Activated CD8-positive, alpha-beta memory T cell treated with anti-CD3 and anti-CD28 coated beads for 1 hour (primary cell): ENCODE data around the gene HMCN2.

Experiments
- DNase-seq, 2 donors: peaks; one replicate each; pipeline ENCODE4 v3.0.0-alpha.2; 2020; ENCODE audit warnings: low read depth in 1 of 2; ENCODE audit errors: extremely low read depth in 1 of 2

The HMCN2 gene

DNA sequence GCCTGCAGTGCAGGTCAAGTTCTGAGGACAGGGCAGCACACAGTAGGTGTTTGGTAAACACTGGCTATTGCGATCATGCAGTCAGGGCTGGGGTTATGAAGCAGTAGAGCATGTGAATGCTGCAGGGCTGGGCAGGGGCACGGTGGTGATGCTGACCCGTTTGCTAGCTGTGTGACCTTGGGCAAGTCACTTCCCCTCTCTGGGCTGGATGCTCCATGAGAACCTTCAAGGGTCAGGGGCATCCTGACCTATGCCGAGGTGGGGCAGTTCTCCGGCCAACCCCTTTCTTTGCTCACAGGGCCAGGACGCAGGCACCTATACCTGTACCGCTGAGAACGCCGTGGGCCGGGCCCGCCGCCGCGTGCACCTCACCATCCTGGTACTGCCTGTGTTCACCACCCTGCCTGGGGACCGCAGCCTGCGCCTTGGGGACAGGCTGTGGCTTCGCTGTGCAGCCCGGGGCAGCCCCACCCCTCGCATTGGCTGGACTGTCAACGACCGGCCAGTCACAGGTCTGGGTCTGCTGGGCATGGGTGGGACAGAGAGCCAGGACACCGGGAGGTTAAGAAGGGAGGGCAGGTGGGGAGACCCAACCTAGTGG lies 140.2 kb downstream of the HMCN2 start:
- DNase-seq: no peak

DNA sequence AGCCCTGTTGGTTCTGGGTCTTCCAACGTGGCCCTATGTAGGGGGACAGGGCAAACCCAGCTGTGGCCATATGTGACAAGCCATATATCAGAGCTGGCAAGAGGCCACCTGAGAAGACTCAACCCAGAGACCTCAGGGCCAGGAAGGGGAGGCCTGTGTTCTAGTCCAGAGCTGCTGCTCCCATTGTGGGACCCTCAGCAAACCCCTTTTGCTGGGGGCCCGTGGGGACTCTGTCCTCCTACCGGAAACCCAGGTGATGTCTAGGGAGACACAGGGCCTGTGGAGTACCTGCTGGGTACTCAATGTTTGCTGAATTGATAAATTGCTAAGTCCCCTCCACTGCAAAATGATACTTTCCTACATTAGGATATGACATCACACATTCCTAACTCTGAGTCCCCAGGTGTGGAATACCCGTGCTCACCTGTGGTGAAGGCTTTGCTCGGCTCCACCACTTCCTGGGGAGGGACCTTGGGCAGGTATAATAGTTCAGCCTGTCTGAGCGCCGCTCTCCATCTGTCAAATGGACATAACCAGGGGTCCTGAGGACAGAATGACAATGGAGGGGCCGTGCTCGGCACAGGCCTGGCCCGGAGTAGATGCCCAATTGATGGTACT lies 140.8 kb downstream of the HMCN2 start:
- DNase-seq: no peak

DNA sequence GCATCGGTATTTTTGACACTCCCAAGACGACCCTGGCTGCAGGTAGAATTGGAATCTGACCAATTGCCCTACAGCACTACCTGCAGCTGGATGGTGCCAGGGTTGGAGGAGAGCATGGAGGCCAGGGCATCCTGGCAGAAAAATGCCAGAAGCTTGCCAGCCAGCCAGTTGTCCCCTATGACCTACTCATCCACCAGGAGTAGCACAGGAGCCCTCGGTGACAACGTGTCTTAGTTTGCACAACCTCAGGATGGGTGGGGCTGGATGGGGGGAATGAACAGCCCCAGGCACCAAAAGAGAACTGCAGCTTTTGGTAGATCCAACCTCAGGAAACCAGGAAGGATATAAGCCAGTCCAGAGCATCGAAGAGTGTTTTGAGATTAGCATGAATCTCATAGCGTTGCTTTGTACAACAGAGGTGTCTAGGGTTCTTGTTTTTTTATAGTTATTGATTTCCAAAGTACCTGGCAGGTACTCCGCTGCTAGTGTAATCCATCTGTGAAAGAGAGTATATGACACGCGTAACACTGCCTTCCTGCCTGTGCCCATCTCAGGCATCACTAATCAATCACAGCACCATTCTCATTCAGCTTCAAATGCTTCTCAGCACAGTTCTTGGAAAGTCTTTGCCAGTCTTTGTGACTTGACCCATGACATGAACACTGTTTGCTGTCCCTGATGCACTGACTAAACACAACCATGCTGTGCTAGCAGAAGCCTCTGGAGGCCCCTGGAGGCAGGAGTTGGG lies 142.5 kb downstream of the HMCN2 start:
- DNase-seq: no peak

DNA sequence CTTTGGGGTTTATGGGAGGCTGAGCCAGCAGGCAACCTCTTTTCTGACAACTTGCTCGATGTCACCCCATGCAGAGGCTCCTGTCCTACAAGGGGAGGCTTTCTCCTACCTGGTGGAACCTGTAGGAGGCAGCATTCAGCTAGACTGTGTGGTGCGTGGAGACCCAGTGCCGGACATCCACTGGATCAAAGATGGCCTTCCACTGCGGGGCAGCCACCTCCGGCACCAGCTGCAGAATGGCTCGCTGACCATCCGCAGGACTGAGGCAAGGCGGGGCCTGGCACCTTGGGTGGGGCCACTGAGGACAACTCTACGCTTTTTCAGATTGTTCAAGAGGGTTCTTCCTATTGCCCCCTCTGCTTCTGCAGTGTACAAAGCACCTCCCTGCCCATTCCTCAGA lies 143.1 kb downstream of the HMCN2 start:
- no peak for DNase-seq

DNA sequence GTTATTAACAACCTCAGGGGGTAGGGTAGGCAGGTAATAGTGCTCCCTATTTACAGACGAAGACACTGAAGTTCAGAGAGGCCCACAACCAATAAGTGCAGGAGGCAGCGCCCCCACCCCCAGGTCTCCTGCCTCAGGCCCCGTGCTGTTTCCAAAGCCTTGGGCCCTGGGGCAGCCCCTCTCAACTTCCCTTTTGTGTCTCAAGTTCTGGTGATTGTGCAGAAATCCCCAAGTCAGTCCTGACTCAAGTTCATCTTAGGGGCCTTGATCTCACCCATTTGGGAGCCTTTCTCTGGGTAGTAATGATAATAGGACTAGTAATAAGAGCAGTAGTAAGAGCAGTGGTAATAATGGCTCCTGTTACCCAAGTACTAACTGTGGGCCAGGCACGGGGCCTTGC lies 143.7 kb downstream of the HMCN2 start:
- no peak for DNase-seq

DNA sequence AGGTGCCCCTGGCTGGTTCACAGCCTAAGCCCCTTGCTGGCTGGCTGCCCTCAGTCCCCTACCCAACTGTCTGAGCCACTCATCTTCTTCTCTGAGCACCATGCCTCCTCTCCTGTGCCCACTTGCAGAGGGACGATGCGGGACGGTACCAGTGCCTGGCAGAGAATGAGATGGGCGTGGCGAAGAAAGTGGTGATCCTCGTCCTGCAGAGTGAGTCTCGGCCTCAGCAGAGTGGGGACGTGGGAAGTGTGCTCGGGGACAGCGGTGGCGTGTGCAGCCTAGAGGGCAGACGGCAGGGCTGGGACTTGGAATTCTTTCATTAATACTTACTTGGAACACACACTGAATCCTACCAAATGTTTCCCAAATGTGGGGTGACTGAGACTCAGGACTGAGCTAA lies 144.9 kb downstream of the HMCN2 start:
- no peak for DNase-seq

DNA sequence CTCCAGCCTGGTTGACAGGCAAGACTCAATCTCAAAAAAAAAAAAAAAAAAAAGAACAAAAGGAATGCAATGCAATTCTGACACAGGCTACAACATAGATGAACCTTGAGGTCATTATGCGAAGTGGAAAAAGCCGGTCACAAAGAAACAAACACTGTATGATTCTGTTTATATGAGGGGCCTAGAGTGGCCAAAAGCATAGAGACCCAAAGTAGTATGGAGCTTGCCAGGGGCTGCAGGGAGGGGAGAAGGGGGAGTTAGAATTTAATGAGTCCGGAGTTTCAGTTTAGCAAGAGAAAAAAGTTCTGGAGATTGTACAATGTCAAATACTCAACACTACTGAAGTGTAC lies 146.0 kb downstream of the HMCN2 start:
- no peak for DNase-seq

DNA sequence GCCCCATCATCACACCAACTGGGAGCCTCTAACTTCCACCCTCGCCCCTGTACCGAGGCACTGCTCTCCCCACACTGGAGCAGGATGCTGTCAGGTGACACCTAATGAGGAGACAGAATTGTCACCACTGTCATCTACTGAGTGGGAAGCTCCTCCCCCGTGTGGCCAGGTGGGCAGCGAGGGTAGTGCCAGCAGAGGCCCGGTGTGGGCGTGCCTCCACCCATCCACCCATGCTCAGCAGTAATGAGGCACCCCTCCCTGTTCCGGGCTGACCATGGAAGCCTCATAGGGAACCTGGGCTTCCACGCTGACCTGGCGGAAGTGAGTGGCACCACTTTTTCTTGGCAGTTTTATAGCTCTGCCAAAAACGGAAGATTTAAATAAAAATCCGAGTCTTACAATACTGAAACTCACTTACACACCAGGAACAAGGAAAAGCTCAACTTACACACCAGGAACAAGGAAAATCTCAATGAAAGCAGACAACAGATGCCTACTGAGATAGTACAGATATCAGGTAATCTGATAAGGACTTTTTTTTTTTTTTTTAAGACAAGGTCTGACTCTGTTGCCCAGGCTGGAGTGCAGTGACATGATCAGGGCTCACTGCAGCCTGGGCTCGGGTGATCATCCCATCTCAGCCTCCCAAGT lies 148.6 kb downstream of the HMCN2 start:
- DNase-seq: no peak

DNA sequence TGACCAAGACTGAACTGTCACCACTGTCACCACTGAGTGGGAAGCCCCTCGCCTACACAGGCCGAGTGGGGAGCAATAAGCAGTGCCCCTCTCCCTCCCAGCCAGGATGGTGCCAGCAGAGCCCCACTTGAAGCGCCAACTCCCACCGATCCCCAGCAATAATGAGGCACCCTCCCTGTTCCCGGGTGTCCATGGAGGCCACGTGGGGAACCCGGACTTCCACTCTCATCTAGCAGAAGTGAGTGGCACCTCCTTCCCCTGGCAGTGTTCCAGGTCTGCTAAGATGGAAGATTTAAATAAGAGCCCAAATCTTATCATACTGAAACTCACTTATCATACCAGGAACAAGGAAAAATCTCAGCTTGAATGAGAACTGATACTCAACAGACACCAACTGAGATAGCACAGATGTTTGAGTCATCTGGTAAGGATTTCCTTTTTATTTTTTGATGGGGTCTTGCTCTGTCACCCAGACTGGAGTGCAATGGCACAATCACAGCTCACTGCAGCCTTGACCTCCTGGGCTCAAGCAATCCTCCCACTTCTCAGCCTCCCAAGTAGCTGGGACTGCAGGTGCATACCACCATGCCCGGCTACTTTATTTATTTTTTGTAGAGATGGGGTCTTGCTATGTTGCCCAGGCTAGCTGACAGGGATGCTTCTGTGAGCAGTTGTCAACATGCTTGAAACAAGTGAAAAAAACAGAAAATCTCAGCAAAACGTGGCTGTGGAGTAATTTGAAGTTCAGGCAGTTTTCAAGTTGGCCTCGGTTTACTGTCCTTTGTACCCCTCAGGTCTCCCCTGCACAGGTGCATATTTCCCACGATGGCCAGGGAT lies 149.6 kb downstream of the HMCN2 start:
- no peak for DNase-seq

DNA sequence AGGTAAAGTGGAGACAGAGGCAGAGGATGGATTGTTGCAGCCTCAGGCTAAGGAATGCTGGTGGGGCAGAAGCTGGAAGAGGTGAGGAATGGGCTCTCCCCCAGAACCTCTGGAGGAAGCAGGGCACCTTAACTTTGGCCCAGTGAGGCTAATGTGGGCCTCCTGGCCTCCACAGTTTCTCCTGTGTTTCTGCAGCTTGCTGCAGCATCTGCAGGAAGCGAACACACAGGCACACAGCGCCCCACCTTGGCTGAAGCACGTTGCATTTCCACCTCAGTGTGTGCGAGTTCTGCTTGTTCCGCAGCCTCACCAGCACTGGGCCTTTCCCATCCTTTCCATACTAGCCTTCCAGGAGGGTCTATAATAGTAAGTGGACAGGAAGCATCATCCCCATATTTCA lies 152.0 kb downstream of the HMCN2 start:
- DNase-seq: no peak

DNA sequence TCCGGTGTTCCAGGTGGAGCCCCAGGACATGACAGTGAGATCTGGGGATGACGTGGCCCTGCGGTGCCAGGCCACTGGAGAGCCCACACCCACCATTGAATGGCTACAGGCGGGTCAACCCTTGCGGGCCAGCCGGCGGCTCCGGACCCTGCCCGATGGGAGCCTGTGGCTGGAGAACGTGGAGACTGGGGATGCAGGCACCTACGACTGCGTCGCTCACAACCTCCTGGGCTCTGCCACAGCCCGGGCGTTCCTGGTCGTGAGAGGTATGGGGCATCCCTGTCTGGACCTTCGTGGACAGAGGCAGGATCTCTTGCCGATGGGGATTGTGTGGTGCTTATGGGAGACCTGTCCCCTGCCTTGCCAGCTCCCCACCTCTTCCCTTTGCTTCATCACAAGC lies 153.2 kb downstream of the HMCN2 start:
- no peak for DNase-seq

DNA sequence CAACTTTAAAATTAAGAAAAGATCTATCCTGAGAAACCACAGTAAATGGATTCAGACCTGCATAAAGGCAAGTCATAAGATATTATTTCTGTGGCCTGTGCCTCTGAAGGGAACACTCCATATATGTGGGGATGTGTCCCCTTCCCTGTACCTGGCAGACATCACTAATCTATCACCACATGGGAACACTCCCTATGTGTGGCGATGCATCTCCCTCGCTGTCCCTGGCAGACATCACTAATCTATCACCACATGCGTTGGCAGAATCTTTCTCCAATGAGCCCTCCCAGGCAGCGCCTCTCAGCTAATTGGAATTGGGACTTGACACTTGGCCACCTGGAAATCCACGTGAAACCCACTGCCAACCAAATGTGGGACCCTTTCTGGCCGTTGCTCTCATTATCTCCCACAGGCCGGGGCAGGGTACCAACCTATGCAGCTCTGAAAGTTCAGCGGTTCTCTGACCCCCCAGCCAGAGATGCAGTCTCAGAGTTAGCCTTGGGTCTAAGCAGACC lies 154.0 kb downstream of the HMCN2 start:
- DNase-seq: no peak

DNA sequence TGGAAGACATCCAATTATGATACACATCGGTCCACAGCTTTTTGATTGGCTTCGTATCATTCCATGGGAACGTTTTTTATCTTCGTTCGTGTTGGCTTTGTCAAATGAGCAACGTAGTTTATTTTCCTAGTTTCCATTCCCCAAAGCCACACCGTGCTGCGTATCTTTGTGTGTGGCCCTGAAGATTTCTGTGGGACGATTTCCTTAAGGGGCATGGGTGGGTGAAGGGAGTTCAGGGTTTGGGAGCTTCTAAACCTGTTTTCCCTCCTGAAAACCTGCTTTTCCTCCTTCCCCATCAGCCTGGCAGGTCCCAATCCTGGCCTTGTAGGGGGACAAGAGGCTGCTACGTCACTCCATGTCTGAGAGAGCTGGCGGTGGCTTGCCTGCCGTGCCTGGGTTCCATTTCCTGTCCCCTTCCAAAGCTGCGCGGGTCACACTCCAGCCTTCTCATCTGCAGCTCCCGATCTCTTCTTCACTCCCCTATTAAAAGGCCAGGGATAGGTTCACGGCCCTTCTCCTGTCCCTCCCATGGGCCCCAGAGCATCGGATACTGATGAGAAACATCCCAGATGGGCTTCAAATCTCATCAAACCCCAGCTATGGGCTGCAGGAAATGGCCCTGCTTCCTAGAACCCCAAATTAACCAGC lies 155.7 kb downstream of the HMCN2 start:
- DNase-seq: no peak

DNA sequence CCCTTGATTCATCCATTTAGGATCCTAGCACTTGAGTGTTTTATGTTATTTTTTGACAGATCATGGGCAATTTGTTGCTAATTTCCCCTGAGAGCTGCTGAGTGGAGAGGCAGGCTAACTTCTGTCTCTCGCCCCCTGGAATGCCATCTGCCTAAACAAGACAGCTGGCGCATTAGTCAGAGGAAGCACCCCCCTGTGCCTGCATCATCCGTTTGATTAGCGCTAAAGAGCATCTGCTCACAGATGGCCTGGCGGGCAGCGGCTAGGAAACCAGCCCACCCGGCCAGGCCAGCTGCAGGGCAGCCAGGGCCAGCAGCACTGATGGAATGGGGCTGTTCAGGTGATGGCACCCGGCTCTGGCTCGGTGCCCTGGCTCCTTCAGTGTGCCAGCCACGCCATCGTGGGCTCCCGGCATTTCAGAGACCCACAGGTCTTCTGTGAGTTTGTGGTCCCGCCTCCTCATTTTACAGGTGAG lies 156.3 kb downstream of the HMCN2 start:
- DNase-seq: no peak

DNA sequence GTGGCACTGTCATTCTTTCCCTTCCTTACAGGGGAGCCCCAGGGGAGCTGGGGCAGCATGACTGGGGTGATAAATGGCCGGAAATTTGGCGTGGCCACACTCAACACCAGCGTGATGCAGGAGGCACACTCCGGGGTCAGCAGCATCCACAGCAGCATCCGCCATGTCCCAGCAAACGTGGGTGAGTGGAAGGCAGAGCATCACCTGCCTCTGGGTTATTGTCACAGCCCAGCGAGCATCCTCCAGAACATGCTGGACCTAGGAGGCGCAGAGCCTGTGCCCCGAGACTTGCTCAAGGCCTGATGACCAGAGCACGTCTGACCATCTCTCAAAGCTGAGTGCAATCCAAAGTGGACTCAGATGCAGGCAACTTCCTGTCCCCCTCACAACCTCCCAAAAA lies 157.0 kb downstream of the HMCN2 start:
- no peak for DNase-seq

DNA sequence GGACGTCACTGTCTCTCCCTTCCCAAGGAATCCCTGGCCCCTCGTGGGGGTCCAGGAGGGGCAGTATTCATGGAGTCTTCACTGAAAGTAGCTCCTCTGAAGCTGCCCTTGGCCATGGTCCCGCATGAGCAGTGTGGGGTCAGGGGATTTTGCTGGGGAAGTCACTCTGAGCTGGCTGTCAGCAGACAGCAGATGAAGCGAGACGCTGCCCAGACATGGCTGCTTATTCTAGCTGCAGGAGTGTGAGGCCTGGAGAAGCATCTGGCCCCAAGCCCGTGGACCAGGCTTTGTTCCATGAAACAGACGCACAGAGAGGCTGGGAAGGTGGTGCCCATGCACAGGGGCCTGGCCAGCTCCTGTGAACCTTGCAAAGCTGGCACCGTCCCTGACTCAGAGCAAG lies 157.7 kb downstream of the HMCN2 start:
- DNase-seq: no peak

DNA sequence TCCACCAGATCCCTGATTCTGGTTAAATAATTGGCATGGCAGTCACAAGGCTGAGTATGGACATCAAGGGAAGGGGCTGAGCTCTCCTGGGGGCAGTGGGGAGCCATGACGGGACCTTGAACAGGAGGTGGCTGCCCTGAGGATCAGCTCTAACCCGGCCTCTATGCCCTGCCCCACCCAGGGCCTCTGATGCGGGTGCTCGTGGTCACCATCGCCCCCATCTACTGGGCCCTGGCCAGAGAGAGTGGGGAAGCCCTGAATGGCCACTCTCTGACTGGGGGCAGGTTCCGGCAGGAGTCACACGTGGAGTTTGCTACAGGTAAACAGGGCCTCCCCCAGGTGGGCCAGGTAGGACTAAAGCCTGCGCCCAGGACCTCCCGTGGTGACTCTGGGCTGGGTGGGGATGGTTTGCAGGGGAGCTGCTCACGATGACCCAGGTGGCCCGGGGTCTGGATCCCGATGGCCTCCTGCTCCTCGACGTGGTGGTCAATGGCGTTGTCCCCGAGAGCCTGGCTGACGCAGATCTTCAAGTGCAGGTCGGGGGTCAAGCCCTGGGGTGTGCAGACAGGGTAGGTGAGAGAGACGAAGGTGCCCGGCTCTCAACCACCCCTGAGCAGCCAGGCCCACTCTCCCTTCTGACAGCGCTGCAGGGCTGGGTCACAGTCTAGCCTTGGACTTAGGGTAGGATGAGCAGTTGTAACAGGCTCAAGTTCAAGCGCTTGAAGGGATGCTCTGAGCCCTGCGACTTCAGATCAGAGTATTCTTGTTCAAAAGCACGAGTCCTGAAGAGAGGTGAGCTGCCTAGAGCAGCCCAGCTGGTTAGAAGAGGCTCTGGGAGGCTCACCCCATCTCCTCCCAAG lies 159.3 kb downstream of the HMCN2 start:
- DNase-seq: no peak

DNA sequence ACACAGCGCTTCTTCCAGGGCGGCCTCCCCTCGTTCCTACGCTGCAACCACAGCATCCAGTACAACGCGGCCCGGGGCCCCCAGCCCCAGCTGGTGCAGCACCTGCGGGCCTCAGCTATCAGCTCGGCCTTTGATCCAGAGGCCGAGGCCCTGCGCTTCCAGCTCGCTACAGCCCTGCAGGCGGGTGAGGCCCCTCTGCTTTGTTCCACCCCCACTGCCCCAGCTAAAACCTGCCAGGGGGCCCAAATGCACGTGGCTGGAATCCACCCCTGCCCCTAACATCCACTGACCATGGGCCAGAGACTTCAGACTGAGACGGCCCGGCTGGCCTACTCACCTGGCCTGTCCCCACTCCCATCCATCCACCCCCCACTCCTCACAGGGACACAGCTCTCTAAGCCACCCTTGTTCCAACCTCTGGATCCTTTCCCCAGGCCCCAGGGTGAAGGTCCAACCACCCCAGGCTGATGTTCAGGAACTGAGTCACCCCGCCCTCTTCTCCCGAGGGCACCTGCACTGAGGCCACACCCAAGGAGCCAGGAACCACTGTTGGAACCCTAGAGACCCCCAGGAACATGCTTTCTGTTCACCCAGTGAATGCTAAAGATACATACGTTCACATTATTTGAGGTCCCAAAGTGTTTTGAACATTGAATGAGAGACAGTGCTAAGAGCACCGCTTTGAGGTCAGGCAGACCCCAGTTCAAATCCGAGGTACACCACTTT lies 160.3 kb downstream of the HMCN2 start:
- no peak for DNase-seq

DNA sequence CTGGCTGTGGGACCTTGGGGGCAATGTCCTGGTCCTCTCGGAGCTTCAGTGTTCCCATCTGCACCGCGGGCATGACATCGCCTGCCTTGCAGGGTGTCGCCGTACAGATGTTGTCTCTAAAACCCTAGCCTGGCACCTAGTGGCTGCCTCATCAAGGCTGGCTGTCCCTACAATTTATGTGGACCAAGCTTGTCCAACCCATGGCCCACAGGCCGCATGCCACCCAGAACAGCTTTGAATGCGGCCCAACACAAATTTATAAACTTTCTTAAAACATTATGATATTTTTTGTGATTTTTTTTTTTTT lies 160.9 kb downstream of the HMCN2 start:
- DNase-seq: no peak
